Hematopoietic multipotent progenitor cell treated with erythropoietin and hydrocortisone succinate and interleukin-3 and kit ligand, for 6 days (in vitro differentiated cells): ENCODE results near the gene LLGL2.
"Not testable (repeated sequence)": the region's sequence is repeated elsewhere in the genome, so short reads cannot be mapped to it uniquely, and the experiment has no call there.

Experiments used
- DNase-seq: peaks from one replicate; pipeline ENCODE4 v3.0.0-alpha.2; 2015

LLGL2 gene

GRCh38 chr17:75524970-75525805 lies at the start of gene LLGL2:
Gene LLGL2 (plus strand): TSS chr17:75525697. CDS start chr17:75543427, 17,730 bp downstream.
- peak; percentile 89 for DNase-seq

GRCh38 chr17:75475851-75476250 lies 49.6 kb upstream of the LLGL2 start:
- no peak for DNase-seq

- DNase-seq: no peak
Measured at GRCh38 chr17:75476271-75476671, 49.2 kb upstream of the LLGL2 start.

- no peak for DNase-seq
Measured at GRCh38 chr17:75476752-75477489, 48.6 kb upstream of the LLGL2 start.

- not testable (repeated sequence) for DNase-seq
Measured at GRCh38 chr17:75477490-75477862, 48.0 kb upstream of the LLGL2 start.

GRCh38 chr17:75478508-75478907 lies 47.0 kb upstream of the LLGL2 start:
- no peak for DNase-seq

GRCh38 chr17:75480281-75480680 lies 45.2 kb upstream of the LLGL2 start:
- DNase-seq: no peak

- DNase-seq: no peak
Measured at GRCh38 chr17:75481194-75482068, 44.1 kb upstream of the LLGL2 start.

GRCh38 chr17:75482098-75482942 lies 43.2 kb upstream of the LLGL2 start:
- no peak for DNase-seq

GRCh38 chr17:75485688-75486087 lies 39.8 kb upstream of the LLGL2 start:
- no peak for DNase-seq

GRCh38 chr17:75486151-75486550 lies 39.3 kb upstream of the LLGL2 start:
- DNase-seq: no peak

GRCh38 chr17:75486951-75487350 lies 38.5 kb upstream of the LLGL2 start:
- peak; percentile 15 for DNase-seq

GRCh38 chr17:75487351-75488070 lies 38.0 kb upstream of the LLGL2 start:
- DNase-seq: peak; percentile 72

GRCh38 chr17:75488693-75489510 lies 36.6 kb upstream of the LLGL2 start:
- no peak for DNase-seq

- no peak for DNase-seq
Measured at GRCh38 chr17:75489511-75489955, 36.0 kb upstream of the LLGL2 start.

- no peak for DNase-seq
Measured at GRCh38 chr17:75490173-75490743, 35.2 kb upstream of the LLGL2 start.

GRCh38 chr17:75490953-75491649 lies 34.4 kb upstream of the LLGL2 start:
- DNase-seq: no peak

- DNase-seq: no peak
Measured at GRCh38 chr17:75491680-75492079, 33.8 kb upstream of the LLGL2 start.

- DNase-seq: no peak
Measured at GRCh38 chr17:75492555-75493168, 32.8 kb upstream of the LLGL2 start.
